Bronchial epithelial cell (primary cell): ENCODE results near the gene WDFY4. TPM values are rescaled to one million over a fixed set of nuclear protein-coding genes. Genes with fewer than 3 reads are reported as not detected.

Experiments
- DNase-seq: peaks from one replicate; pipeline ENCODE4 v3.0.0-alpha.2; 2010; ENCODE audit warnings: low read depth
- FAIRE-seq: peaks from 2 replicates; lab custom pipeline; 2011; peaks lifted over from hg19 to GRCh38; lab: Jason Lieb, UNC
- H3K27me3 ChIP-seq: 2 replicates; pipeline ENCODE4 v1.5.1; 2011; ENCODE audit warnings: low read length; ENCODE audit not compliant: control insufficient read depth, insufficient read depth
- H3K36me3 ChIP-seq: 2 replicates; pipeline ENCODE4 v1.5.1; 2011; ENCODE audit warnings: low read length; ENCODE audit not compliant: control insufficient read depth, insufficient read depth
- H3K4me3 ChIP-seq: 2 replicates; pipeline ENCODE4 v1.5.1; 2011; ENCODE audit warnings: mild to moderate bottlenecking, low read depth, low read length, control low read depth
- CTCF ChIP-seq: IDR thresholded peaks from 2 replicates; pipeline ENCODE4 v1.5.1; 2011; ENCODE audit warnings: mild to moderate bottlenecking, moderate library complexity, low read length, control low read depth, inconsistent platforms; ENCODE audit not compliant: insufficient read depth, severe bottlenecking
- total RNA-seq: library from RNA; depleted of rRNA; stranded (reverse); fragments of >200 nt; gene quantifications from 2 replicates; pipeline ENCODE4 v1.2.1, GENCODE V29; 2014

Gene WDFY4
- total RNA-seq, 1 donor from 2014 or later, result under 0.01 TPM

DNA sequence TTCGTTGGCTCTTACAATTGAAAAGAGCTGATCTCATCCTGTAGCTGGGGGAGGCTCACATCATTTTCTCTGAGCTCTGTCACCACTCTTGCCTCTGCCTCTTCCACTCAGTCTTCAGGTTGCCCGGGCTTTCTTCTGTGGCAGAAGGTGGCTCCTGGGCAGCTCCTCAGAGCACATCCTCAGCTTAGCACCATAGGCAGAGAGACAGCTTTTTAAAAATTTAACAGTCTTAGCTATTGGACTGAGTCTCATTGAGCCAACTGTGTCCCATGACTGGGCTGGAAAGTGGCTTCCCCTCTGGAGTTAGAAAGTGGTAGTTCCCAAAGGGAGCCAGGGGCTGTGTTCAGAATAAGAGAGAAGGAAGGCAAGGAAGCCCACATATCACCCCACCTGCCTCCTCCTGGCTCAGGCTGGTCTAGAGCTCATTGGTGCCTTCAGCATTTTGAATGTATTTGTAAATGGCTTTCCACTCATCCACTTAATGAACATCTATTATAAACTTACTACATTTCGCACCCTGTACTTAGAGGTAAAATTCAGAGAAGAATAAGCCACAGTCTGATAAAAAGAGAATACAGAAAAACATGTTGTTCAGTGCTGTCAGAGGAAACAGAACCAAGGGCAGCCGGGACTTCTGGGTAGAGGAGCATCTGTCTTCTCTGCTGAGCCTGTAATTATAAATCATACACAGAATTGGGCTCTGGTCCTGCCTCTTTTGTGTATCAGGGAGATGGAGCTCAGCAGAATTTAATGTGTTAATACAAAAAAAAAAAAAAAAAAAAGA lies 119.3 kb downstream of the WDFY4 start:
- no peaks in the 10 kb centered on the region for H3K36me3 ChIP-seq
- no peaks in the 10 kb centered on the region for H3K27me3 ChIP-seq
- H3K4me3 ChIP-seq, result no peak overlapping the region
- no peak for TF ChIP-seq CTCF
- DNase-seq (no peak), FAIRE-seq (no peak)

- Histone ChIP-seq H3K36me3 (no peaks in the 10 kb centered on the region), H3K27me3 (no peaks in the 10 kb centered on the region), H3K4me3 (no peak overlapping the region)
- TF ChIP-seq CTCF, result no peak
- no peak for FAIRE-seq
- DNase-seq, result no peak
Measured at GRCh38 chr10:48804740-48805182, 120.1 kb downstream of the WDFY4 start.

DNA sequence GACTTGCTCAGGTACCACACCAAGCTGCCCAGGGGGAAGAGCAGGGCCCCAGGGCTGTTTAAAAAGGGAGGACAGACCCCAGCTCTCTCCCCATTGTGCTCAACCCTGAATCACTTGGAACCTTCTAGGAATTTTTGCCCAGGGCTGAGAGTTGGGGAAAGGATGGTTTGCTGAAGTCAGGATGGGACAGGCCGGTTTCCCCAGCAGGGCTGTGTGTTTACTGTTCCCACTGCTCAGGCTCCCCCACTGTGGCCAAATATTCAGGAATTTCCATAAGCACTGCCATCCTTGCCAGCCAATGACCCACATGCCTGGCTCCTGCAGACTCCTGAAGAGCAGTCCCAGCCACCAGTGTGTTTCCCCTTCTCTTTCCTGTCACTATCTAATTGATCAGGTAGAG lies 120.7 kb downstream of the WDFY4 start:
- no peak for DNase-seq
- Histone ChIP-seq H3K36me3 (no peaks in the 10 kb centered on the region), H3K27me3 (no peaks in the 10 kb centered on the region), H3K4me3 (no peak overlapping the region)
- no peak for FAIRE-seq
- TF ChIP-seq CTCF, result no peak

DNA sequence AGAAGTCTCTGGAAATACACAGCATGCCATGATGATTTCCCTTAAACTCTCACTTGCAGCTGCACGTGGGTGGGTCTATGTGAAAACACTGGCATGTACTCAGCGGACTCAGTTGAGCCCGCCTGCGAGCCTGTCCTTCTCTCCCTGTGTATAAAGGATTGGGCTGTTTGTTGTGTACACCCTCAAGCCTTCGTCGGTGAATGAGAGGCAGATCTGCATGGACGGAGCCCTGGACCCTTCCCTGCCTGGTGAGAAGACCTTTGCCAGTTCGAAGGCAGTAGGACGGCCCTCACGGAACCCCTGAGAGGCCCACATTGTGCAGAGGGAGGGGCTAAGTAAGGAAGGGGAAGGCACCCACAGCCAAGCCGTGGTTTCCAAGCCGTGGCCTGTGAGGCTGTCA lies 121.2 kb downstream of the WDFY4 start:
- Histone ChIP-seq H3K27me3 (no peaks in the 10 kb centered on the region), H3K4me3 (no peak overlapping the region), H3K36me3 (no peaks in the 10 kb centered on the region)
- DNase-seq (no peak), FAIRE-seq (no peak)
- no peak for TF ChIP-seq CTCF

GRCh38 chr10:48806342-48806741 lies 121.7 kb downstream of the WDFY4 start:
- Histone ChIP-seq H3K36me3 (no peaks in the 10 kb centered on the region), H3K27me3 (no peaks in the 10 kb centered on the region), H3K4me3 (no peak overlapping the region)
- no peak for TF ChIP-seq CTCF
- DNase-seq, result no peak
- no peak for FAIRE-seq
